K562 (cell line): ENCODE data around the gene FBLN2. TPM values are rescaled to one million over a fixed set of nuclear protein-coding genes. Genes with fewer than 3 reads are reported as not detected.

Experiments used
- BCLAF1 ChIP-seq, 2 experiments: fragments of 450-650 bp in 1 of 2; IDR thresholded peaks; 2 replicates each; pipeline ENCODE4 v1.6.1; 2011 to 2017; ENCODE audit warnings: low read depth in 2 of 2, antibody characterized with exemption in 1 of 2, borderline replicate concordance in 1 of 2, low read length in 1 of 2, mild to moderate bottlenecking in 1 of 2, mixed read lengths in 1 of 2; ENCODE audit not compliant: control insufficient read depth in 1 of 2
- COPS2 ChIP-seq: fragments of 450-650 bp; conservative IDR thresholded peaks from 2 replicates; pipeline ENCODE4 v1.6.1; 2016; ENCODE audit warnings: mild to moderate bottlenecking, moderate library complexity
- FOXP1 ChIP-seq: sonication (generic); formaldehyde crosslinking; IDR thresholded peaks from 2 replicates; pipeline ENCODE4 v1.8.0; 2022; ENCODE audit warnings: mild to moderate bottlenecking, missing genetic modification reagents
- GTF2E2 ChIP-seq: fragments of 200-800 bp; sonication (Bioruptor generic); IDR thresholded peaks from 2 replicates; pipeline ENCODE4 v1.6.1; 2016; ENCODE audit warnings: missing genetic modification characterization, missing compliant biosample characterization
- HDAC1 ChIP-seq, 2 experiments: fragments of 450-650 bp; IDR thresholded peaks; 2 replicates each; pipeline ENCODE4 v1.6.1; 2016 to 2017; ENCODE audit warnings: inconsistent platforms in 1 of 2, mild to moderate bottlenecking in 1 of 2, moderate library complexity in 1 of 2
- HNRNPUL1 ChIP-seq: fragments of 200-400 bp; formaldehyde crosslinking; IDR thresholded peaks from 2 replicates; pipeline ENCODE4 v1.6.1; 2017; ENCODE audit warnings: low read length
- IFI16 ChIP-seq: fragments of 250-450 bp; sonication (Bioruptor Pico); IDR thresholded peaks from 2 replicates; pipeline ENCODE4 v2.1.2; 2022; ENCODE audit warnings: mild to moderate bottlenecking, inconsistent platforms
- MBD1 ChIP-seq: fragments of 250-450 bp; sonication (Bioruptor Pico); IDR thresholded peaks from 2 replicates; pipeline ENCODE4 v1.8.0; 2022; ENCODE audit warnings: inconsistent platforms
- NELFE ChIP-seq: IDR thresholded peaks from 2 replicates; pipeline ENCODE4 v1.6.1; 2011; ENCODE audit warnings: mild to moderate bottlenecking; ENCODE audit not compliant: insufficient read depth, insufficient read length
- NR2C1 ChIP-seq, 2 experiments: fragments of 450-650 bp; IDR thresholded peaks; 2 replicates each; pipeline ENCODE4 v1.6.1; 2017; ENCODE audit warnings: mild to moderate bottlenecking in 2 of 2, antibody characterized with exemption in 1 of 2, inconsistent platforms in 1 of 2, missing compliant biosample characterization in 1 of 2, missing genetic modification characterization in 1 of 2
- SAP30 ChIP-seq: fragments of 200-600 bp; sonication (generic); IDR thresholded peaks from 2 replicates; pipeline ENCODE4 v1.6.1; 2012; ENCODE audit warnings: borderline replicate concordance, low read depth, mild to moderate bottlenecking, moderate library complexity, low read length, control low read depth, inconsistent platforms; ENCODE audit not compliant: insufficient read depth, poor library complexity, severe bottlenecking
- SNIP1 ChIP-seq: fragments of 450-650 bp; IDR thresholded peaks from 2 replicates; pipeline ENCODE4 v1.7.1; 2017; ENCODE audit warnings: low read depth, mild to moderate bottlenecking
- SRF ChIP-seq, 2 experiments: fragments of 250-450, 450-650 bp in 1 of 2; sonication (Bioruptor Pico) in 1 of 2; sonication (generic) in 1 of 2; formaldehyde crosslinking; IDR thresholded peaks; 2 replicates each; pipeline versions ENCODE4 v1.5.0 to v1.5.1; 2020 to 2022; ENCODE audit warnings: mild to moderate bottlenecking in 1 of 2, missing genetic modification reagents in 1 of 2
- THRAP3 ChIP-seq: fragments of 450-650 bp; IDR thresholded peaks from 2 replicates; pipeline ENCODE4 v1.6.1; 2016; ENCODE audit warnings: mild to moderate bottlenecking, inconsistent platforms, borderline replicate concordance
- ZNF695 ChIP-seq: fragments of 450-650 bp; formaldehyde crosslinking; IDR thresholded peaks from 2 replicates; pipeline ENCODE4 v1.4.0; 2020; ENCODE audit warnings: mild to moderate bottlenecking, moderate library complexity
- polyA plus RNA-seq, 8 experiments: library from polyadenylated mRNA; depleted of rRNA in 4 of 8; stranded (reverse) in 5 of 8; unstranded in 3 of 8; fragments of >200 nt; fragmentation: Nextera tagmentation in 2 of 8; fragmentation: Illumina TruSeq in 1 of 8; extraction: Ambion mirVana in 2 of 8; extraction: Trizol in 1 of 8; gene quantifications; 2 replicates each; pipeline versions ENCODE4 v1.2.1 to v1.2.3, GENCODE V29; 2011 to 2014; ENCODE audit warnings: inconsistent platforms in 1 of 8, missing spikeins in 1 of 8
- total RNA-seq, 7 experiments: library from RNA; depleted of rRNA in 6 of 7; stranded (reverse); fragments of >200 nt in 6 of 7; fragmentation: Illumina TruSeq in 2 of 7; extraction: Trizol in 2 of 7; gene quantifications; 2 replicates each; pipeline versions ENCODE4 v1.2.1 to v1.2.3, GENCODE V29; 2011 to 2021; ENCODE audit warnings: low replicate concordance in 1 of 7
- TF ChIP-seq, protein P1 (sequence below): conservative IDR thresholded peaks from 2 replicates; pipeline ENCODE4 v1.6.1; 2011; ENCODE audit warnings: low read depth, mild to moderate bottlenecking, low read length; ENCODE audit not compliant: control insufficient read depth
- TF ChIP-seq, protein P2 (sequence below), 2 experiments: fragments of 450-650 bp in 1 of 2; sonication (generic) in 1 of 2; formaldehyde crosslinking; conservative IDR thresholded peaks; 2 replicates each; pipeline versions ENCODE4 v1.4.0 to v1.8.1; 2020 to 2022; ENCODE audit warnings: mild to moderate bottlenecking in 1 of 2, missing genetic modification reagents in 1 of 2
- TF ChIP-seq, protein P3 (sequence below), 2 experiments: fragments of 250-450 bp in 1 of 2; fragments of 450-650 bp in 1 of 2; sonication (Bioruptor Pico) in 1 of 2; IDR thresholded peaks; 2 replicates each; pipeline versions ENCODE4 v1.6.1 to v1.8.0; 2016 to 2021; ENCODE audit warnings: mild to moderate bottlenecking in 2 of 2, moderate library complexity in 2 of 2, missing compliant biosample characterization in 1 of 2, missing genetic modification characterization in 1 of 2
- TF ChIP-seq, protein P4 (sequence below): fragments of 250-450 bp; sonication (Bioruptor Pico); IDR thresholded peaks from 2 replicates; pipeline ENCODE4 v1.6.1; 2021; ENCODE audit warnings: mild to moderate bottlenecking

Gene FBLN2
- total and polyA plus RNA-seq, 9 of the 15 experiments (the other 6 are each of a cell fraction or from before 2014, with no cell fraction given) = 0.03 to 0.10 (median 0.04) TPM; not detected in 6

- TF ChIP-seq SRF (CRISPR knock-in tag; IDR thresholded peaks at IDR 0.05) (no peak), HNRNPUL1 (no peak), SNIP1 (no peak), ZNF695 (no peak), SAP30 (no peak), BCLAF1 (IDR thresholded peaks at IDR 0.05; ENCODE audit: borderline replicate concordance in 1 of 2, control insufficient read depth in 1 of 2, low read depth in 2 of 2, low read length in 1 of 2) (no peak), NELFE (no peak), FOXP1 (no peak), HDAC1 (IDR thresholded peaks at IDR 0.05) (0 out of 4 replicates have a peak, but pooled peaks of 1 of the 2 experiments have one; percentile 15), COPS2 (no peak), NR2C1 (IDR thresholded peaks at IDR 0.05) (no peak; the same call in 1 of the 2 replicates), NR2C1 (tag; IDR thresholded peaks at IDR 0.05) (peak; percentile 62), GTF2E2 (tag) (no peak), IFI16 (CRISPR knock-in tag) (no peak), MBD1 (no peak), THRAP3 (no peak)
- TF ChIP-seq, protein P1, sequence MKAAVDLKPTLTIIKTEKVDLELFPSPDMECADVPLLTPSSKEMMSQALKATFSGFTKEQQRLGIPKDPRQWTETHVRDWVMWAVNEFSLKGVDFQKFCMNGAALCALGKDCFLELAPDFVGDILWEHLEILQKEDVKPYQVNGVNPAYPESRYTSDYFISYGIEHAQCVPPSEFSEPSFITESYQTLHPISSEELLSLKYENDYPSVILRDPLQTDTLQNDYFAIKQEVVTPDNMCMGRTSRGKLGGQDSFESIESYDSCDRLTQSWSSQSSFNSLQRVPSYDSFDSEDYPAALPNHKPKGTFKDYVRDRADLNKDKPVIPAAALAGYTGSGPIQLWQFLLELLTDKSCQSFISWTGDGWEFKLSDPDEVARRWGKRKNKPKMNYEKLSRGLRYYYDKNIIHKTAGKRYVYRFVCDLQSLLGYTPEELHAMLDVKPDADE = no peak
- TF ChIP-seq, protein P2, sequence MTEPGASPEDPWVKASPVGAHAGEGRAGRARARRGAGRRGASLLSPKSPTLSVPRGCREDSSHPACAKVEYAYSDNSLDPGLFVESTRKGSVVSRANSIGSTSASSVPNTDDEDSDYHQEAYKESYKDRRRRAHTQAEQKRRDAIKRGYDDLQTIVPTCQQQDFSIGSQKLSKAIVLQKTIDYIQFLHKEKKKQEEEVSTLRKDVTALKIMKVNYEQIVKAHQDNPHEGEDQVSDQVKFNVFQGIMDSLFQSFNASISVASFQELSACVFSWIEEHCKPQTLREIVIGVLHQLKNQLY (CRISPR knock-in tag; conservative IDR thresholded peaks at IDR 0.05) = no peak
- TF ChIP-seq, protein P3, sequence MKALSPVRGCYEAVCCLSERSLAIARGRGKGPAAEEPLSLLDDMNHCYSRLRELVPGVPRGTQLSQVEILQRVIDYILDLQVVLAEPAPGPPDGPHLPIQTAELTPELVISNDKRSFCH (CRISPR knock-in tag; IDR thresholded peaks at IDR 0.05) = no peak
- TF ChIP-seq, protein P3 (tag; IDR thresholded peaks at IDR 0.05) = peak; percentile 49; the same call in 1 of the 2 replicates
- TF ChIP-seq, protein P4, sequence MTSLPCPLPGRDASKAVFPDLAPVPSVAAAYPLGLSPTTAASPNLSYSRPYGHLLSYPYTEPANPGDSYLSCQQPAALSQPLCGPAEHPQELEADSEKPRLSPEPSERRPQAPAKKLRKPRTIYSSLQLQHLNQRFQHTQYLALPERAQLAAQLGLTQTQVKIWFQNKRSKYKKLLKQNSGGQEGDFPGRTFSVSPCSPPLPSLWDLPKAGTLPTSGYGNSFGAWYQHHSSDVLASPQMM (CRISPR knock-in tag) = no peak
Observed at GRCh38 chr3:13652728-13653127, 103.8 kb downstream of the FBLN2 start (continued).
